Measurements from ENCODE around the gene YLPM1.
"Not testable (repeated sequence)": the region's sequence is repeated elsewhere in the genome, so short reads cannot be mapped to it uniquely, and the experiment has no call there.

The YLPM1 gene, protein sequence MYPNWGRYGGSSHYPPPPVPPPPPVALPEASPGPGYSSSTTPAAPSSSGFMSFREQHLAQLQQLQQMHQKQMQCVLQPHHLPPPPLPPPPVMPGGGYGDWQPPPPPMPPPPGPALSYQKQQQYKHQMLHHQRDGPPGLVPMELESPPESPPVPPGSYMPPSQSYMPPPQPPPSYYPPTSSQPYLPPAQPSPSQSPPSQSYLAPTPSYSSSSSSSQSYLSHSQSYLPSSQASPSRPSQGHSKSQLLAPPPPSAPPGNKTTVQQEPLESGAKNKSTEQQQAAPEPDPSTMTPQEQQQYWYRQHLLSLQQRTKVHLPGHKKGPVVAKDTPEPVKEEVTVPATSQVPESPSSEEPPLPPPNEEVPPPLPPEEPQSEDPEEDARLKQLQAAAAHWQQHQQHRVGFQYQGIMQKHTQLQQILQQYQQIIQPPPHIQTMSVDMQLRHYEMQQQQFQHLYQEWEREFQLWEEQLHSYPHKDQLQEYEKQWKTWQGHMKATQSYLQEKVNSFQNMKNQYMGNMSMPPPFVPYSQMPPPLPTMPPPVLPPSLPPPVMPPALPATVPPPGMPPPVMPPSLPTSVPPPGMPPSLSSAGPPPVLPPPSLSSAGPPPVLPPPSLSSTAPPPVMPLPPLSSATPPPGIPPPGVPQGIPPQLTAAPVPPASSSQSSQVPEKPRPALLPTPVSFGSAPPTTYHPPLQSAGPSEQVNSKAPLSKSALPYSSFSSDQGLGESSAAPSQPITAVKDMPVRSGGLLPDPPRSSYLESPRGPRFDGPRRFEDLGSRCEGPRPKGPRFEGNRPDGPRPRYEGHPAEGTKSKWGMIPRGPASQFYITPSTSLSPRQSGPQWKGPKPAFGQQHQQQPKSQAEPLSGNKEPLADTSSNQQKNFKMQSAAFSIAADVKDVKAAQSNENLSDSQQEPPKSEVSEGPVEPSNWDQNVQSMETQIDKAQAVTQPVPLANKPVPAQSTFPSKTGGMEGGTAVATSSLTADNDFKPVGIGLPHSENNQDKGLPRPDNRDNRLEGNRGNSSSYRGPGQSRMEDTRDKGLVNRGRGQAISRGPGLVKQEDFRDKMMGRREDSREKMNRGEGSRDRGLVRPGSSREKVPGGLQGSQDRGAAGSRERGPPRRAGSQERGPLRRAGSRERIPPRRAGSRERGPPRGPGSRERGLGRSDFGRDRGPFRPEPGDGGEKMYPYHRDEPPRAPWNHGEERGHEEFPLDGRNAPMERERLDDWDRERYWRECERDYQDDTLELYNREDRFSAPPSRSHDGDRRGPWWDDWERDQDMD (N-terminal part only)

GRCh38 chr14:74762917-74763802, at the start of gene YLPM1:
Gene YLPM1, plus strand, starts transcription at chr14:74763316. Its CDS starts 174 bp downstream, at chr14:74763490.
- DNase-seq = peak; percentile 93

GRCh38 chr14:74713395-74713735, 49.8 kb upstream of the YLPM1 start:
- DNase-seq = no peak

GRCh38 chr14:74720526-74720925, 42.6 kb upstream of the YLPM1 start:
- no peak for DNase-seq

DNA sequence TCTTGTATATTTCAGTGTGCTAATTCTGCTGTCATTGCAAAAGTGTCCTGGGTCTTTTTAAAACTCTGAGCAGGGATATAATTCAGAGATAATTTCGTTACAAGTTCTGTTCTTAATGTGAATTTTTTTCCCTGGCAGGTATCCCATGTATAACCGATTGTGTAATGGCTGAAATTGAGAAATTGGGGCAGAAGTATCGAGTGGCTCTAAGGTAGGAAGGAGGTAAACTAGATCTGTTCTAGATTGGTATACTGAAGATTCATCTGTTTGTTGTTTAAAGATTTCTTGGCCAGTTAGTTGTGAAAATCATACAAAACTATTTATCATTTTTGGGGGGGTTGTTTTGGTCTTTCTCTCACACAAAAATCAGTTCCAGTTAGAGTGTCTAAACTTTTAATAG, 40.0 kb upstream of the YLPM1 start:
- no peak for DNase-seq

DNA sequence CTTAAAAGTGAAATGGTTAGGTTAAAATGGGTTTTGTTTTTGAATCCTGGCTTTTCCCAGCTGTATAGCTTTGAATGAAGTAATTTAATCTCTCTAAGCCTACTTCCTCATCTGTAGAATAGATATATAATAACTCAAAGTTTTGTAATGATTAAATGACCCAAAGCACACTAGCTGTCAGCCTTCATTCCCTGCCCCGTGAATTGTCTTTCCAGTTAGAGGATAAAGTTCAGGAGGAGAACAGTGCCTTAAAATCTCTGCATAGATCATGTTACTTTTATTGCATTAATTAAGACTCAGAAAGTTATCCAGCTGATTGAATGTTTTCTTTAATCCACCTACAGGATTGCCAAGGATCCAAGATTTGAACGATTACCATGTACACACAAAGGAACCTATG, 30.7 kb upstream of the YLPM1 start:
- DNase-seq = no peak

DNA sequence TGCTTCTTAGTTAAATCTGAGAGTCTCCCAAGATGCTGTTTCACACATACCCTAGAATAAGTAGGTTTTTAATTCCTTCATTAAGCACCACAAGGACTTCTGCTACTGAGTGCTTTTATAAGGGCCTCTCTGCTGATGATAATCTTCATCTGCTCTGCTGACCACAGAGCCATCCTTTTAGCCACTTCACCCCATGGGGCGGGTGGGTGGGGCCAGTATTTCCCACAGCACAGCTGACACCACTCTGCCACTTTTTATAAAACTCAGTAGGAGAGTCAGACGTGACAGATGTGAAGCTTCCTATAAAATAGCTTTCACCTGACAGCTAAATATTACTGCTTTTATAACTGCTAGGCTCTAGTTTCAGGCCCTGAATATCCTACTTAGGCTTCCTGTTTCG, 29.9 kb upstream of the YLPM1 start:
- DNase-seq = no peak

- no peak for DNase-seq
These were observed 28.0 kb upstream of the YLPM1 start for GRCh38 chr14:74735125-74735524.

- no peak for DNase-seq
These were observed 25.3 kb upstream of the YLPM1 start for GRCh38 chr14:74737753-74738325.

- DNase-seq = no peak
These were observed 23.7 kb upstream of the YLPM1 start for GRCh38 chr14:74739293-74740030.

DNA sequence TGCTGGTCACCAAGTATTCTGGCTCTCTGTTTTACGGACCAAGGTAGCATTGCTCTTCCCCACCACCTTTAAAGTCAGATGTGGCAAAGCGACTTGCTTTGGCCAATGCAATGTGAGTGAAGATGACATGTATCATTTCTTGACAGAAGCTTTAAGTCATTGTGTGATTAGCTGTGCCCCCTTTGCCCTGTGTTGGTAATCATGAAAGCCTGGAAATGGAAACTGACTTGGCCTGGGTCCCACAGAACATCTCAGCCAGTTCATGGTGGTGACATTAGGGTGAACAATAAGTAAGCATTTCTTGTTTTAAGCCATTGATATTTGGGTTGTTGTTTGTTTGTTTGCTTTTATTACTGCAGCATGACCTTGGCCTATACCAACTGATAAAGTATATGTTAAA, 15.9 kb upstream of the YLPM1 start:
- DNase-seq = no peak

DNA sequence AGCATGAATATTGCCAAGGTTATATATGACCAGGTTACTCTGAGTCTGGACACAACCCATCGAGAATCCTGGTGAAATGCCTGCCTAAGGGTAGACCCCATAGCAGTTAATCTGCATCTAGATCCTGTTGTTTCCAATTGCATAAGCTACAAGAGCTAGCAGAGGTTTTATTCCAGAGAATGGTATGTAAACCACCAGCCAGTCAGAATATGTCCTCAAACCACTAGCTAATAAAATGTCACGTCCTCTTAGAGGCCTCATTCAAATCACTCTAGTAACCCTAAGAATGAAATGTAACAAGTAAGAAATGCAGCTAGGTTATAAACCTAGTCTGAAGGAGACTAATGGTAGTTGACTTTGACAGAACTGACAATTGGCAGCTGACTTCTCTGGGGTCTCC, 9.0 kb upstream of the YLPM1 start:
- DNase-seq = no peak

DNA sequence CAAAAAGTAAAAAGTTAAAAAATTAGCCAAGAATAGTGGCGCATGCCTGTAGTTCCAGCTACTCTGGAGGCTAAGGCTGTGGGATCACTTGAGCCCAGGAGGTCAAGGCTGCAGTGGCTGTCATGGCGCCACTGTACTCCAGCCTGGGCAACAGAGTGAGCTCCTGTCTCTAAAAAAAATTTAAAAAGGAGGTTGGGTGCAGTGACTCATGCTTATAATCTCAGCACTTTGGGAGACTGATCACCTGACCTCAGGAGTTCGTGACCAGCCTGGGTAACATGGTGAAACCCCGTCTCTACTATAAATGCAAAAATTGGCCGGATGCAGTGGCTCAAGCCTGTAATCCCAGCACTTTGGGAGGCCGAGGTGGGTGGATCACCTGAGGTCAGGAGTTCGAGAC, 8.2 kb upstream of the YLPM1 start:
- no peak for DNase-seq

DNA sequence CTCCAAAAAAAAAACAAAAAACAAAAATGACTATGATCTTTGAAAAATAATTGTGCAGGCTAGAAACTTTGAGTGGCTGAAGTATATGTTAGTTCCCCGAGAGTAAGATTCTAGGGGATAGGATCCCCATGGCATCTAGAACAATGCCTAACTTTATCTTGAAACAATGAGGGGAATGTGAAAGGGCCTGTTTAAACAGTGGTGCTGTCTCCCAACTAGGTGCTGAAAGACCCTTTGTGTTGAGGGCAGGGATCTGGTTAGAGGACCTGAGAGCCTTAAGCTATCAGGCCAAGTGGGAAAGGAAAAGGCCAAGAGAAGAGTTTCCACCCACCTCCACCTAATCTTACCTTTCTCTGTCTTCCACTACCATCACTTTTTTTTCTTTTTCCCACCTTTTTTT, 6.8 kb upstream of the YLPM1 start:
- no peak for DNase-seq

DNA sequence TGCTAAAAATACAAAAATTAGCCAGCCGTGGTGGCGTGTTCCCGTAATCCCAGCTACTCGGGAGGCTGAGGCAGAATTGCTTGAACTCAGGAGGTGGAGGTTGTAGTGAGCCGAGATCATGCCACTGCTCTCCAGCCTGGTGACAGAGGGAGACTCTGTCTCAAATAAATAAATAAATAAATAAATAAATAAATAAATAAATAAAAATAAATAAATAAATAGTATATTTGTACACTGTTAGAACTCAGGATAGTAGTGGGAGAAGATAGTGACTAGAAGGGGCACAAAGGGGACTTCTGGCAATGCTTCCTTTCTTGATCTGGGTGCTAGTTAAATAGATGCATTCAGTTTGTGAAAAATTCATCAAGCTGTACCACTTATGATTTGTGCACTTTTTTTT, 4.6 kb upstream of the YLPM1 start:
- not testable (repeated sequence) for DNase-seq

DNA sequence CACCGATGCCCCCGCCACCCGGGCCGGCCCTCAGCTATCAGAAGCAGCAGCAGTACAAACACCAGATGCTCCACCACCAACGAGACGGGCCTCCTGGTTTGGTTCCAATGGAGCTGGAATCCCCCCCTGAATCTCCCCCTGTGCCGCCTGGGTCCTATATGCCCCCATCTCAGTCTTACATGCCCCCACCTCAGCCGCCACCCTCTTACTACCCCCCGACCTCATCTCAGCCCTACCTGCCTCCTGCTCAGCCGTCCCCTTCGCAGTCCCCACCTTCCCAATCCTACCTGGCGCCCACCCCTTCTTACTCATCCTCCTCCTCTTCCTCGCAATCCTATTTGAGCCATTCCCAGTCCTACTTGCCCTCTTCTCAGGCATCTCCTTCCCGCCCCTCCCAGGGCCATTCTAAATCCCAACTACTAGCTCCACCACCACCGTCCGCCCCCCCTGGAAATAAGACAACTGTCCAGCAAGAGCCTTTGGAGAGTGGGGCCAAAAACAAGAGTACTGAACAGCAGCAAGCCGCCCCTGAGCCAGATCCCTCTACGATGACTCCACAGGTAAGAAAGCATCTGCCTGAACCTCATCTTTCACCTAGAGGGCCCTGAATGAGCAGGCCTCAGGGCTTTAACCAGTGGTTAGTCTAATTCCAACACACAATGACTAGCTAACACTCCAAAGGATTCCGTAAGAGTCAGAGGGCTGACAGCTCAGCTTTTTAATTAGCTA, 851 bp downstream of the YLPM1 start:
- DNase-seq = no peak

GRCh38 chr14:74765721-74766120, 2.6 kb downstream of the YLPM1 start:
- no peak for DNase-seq

DNA sequence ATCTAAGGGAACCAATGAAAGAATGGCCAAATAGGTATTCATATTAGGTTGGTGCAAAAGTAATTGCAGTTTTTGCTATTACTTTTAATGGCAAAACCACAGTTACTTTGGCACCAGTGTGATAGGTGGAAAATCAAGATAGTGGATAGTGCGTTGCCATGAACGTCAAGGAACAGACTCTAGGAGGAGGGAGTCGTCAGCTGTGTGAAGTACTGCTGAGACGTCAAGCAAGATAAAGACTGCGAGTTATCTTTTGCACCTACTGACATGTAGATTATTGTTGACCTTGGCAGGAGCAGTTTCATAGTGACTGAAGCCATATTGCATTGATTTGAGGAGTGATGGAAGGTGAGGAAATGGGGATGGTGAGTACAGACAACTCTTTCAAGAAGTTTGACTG, 8.3 kb downstream of the YLPM1 start:
- no peak for DNase-seq

DNA sequence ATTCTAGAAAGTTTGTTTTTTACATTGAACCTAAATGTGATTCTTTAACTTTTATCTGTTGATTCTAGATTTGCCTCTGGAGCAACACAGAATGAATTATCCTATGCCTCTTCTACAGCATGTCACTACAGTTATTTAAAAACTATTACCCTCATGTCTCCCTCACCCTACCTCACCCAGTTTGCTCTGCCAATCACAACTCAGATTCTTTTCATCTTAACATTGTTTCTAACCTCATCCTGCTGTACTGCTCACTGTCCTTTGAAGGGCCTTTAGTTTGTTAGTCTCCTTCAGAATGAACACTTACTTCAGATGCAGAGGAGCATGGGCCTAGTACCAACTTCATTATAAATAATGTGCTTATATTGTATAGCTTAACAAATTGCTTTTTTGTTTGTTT, 21.5 kb downstream of the YLPM1 start:
- no peak for DNase-seq

- DNase-seq = no peak
These were observed 22.0 kb downstream of the YLPM1 start for GRCh38 chr14:74785056-74785613.

DNA sequence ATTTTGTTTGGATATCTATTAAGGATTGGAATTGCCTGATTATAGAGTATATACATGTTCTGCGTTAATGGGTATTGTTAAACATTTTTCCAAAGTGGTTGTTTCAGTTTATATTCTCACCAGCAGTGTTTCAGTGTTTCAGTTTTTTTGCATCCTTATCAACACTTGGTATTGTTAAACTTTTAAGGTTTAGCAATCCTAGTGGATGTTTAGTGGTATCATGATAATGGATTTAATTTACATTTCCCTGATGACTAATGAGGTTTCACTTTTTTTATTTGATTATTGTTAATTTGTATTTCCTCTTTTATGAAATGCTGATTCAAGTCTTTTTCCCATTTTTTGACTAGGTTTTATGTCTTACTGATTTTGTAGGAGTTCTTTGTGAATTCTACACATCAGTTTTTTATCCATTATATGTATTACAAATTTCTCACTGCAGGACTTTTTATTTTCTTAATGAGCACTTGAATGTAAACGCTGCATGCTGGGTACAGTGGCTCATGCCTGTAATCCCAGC, 23.7 kb downstream of the YLPM1 start:
- DNase-seq = no peak
